CD14-positive monocyte (primary cell): ENCODE results near the gene SAMD11. TPM values are rescaled to one million over a fixed set of nuclear protein-coding genes. Genes with fewer than 3 reads are reported as not detected.

Experiments
- DNase-seq, 3 donors: peaks; one replicate each; pipeline ENCODE4 v3.0.0-alpha.2; 2011 to 2022
- H2AFZ ChIP-seq: 2 replicates; pipeline ENCODE4 v1.6.0; 2012; ENCODE audit warnings: mild to moderate bottlenecking, low read depth, low read length, inconsistent platforms; ENCODE audit not compliant: insufficient read depth, poor library complexity, severe bottlenecking
- H3K27ac ChIP-seq, 2 donors: 1 replicate in 1 of 2; 2 replicates in 1 of 2; pipeline ENCODE4 v1.5.1; 2012 to 2013; ENCODE audit warnings: low read length in 2 of 2, control low read depth in 1 of 2, inconsistent platforms in 1 of 2, low read depth in 1 of 2, mild to moderate bottlenecking in 1 of 2
- H3K27me3 ChIP-seq, 2 donors: one replicate each; pipeline versions ENCODE4 v1.6.0 to v1.6.1; 2011 to 2013; ENCODE audit warnings: low read length in 2 of 2; ENCODE audit not compliant: control insufficient read depth in 2 of 2, insufficient read depth in 2 of 2
- H3K36me3 ChIP-seq, 2 donors: replicated peaks in 1 of 2; 1 replicate in 1 of 2; 2 replicates in 1 of 2; pipeline versions ENCODE4 v1.5.1 to v1.6.1; 2012 to 2013; ENCODE audit warnings: low read length in 2 of 2, control low read depth in 1 of 2, inconsistent platforms in 1 of 2, mild to moderate bottlenecking in 1 of 2; ENCODE audit not compliant: insufficient read depth in 2 of 2, control insufficient read depth in 1 of 2
- H3K4me1 ChIP-seq, 2 donors: 1 replicate in 1 of 2; 2 replicates in 1 of 2; pipeline versions ENCODE4 v1.5.1 to v1.6.1; 2012 to 2013; ENCODE audit warnings: low read length in 2 of 2, control low read depth in 1 of 2, inconsistent platforms in 1 of 2, mild to moderate bottlenecking in 1 of 2, moderate library complexity in 1 of 2; ENCODE audit not compliant: insufficient read depth in 2 of 2, control insufficient read depth in 1 of 2
- H3K4me2 ChIP-seq: replicated peaks from 2 replicates; pipeline ENCODE3; 2012; ENCODE audit warnings: low read length, moderate library complexity, mild to moderate bottlenecking; ENCODE audit not compliant: poor library complexity, severe bottlenecking; ENCODE audit errors: extremely low read depth
- H3K4me3 ChIP-seq, 3 experiments: fragments of 200-600 bp in 1 of 3; sonication (generic) in 1 of 3; replicated peaks in 1 of 3; 1 replicate in 2 of 3; 2 replicates in 1 of 3; pipeline ENCODE4 v1.5.1; 2011 to 2013; ENCODE audit warnings: low read length in 3 of 3, mild to moderate bottlenecking in 3 of 3, control low read depth in 2 of 3, low read depth in 2 of 3, inconsistent platforms in 1 of 3, moderate library complexity in 1 of 3
- H3K79me2 ChIP-seq: 2 replicates; pipeline ENCODE4 v1.6.0; 2012; ENCODE audit warnings: mild to moderate bottlenecking, control low read depth, inconsistent platforms, low read length, moderate library complexity; ENCODE audit not compliant: insufficient read depth
- H3K9ac ChIP-seq: 2 replicates; pipeline ENCODE4 v1.6.0; 2017; ENCODE audit warnings: low read length, mild to moderate bottlenecking; ENCODE audit not compliant: insufficient read depth, poor library complexity, severe bottlenecking
- H3K9me3 ChIP-seq, 2 donors: replicated peaks in 1 of 2; 1 replicate in 1 of 2; 2 replicates in 1 of 2; pipeline versions ENCODE4 v1.5.1 to v1.6.1; 2012 to 2013; ENCODE audit warnings: low read length in 2 of 2, control low read depth in 1 of 2; ENCODE audit not compliant: control insufficient read depth in 1 of 2, insufficient read depth in 1 of 2
- H4K20me1 ChIP-seq: 2 replicates; pipeline ENCODE4 v1.6.0; 2012; ENCODE audit warnings: mild to moderate bottlenecking, low read length, control low read depth, moderate library complexity; ENCODE audit not compliant: insufficient read depth
- H3K27ac Mint-ChIP-seq, 7 donors: one replicate each; pipeline ENCODE4 v1.8.0; 2020; ENCODE audit warnings: mild to moderate bottlenecking in 7 of 7, mixed read lengths in 7 of 7, moderate library complexity in 6 of 7, inconsistent platforms in 2 of 7
- H3K27me3 Mint-ChIP-seq, 3 donors: one replicate each; pipeline ENCODE4 v1.8.0; 2021 to 2022; ENCODE audit warnings: low read depth in 3 of 3, mild to moderate bottlenecking in 3 of 3, mixed read lengths in 3 of 3, moderate library complexity in 3 of 3, inconsistent platforms in 1 of 3
- H3K36me3 Mint-ChIP-seq, 2 donors: one replicate each; pipeline ENCODE4 v1.8.0; 2020; ENCODE audit warnings: mixed read lengths in 2 of 2, inconsistent platforms in 1 of 2, mild to moderate bottlenecking in 1 of 2
- H3K4me1 Mint-ChIP-seq: one replicate; pipeline ENCODE4 v1.8.0; 2020; ENCODE audit warnings: mild to moderate bottlenecking, mixed read lengths
- H3K4me3 Mint-ChIP-seq, 2 donors: one replicate each; pipeline ENCODE4 v1.8.0; 2020; ENCODE audit warnings: mild to moderate bottlenecking in 2 of 2, mixed read lengths in 2 of 2, moderate library complexity in 1 of 2
- H3K9me3 Mint-ChIP-seq, 7 donors: one replicate each; pipeline ENCODE4 v1.8.0; 2020 to 2022; ENCODE audit warnings: mixed read lengths in 7 of 7, mild to moderate bottlenecking in 6 of 7, moderate library complexity in 6 of 7, inconsistent platforms in 2 of 7
- CTCF ChIP-seq: fragments of 200-600 bp; IDR thresholded peaks from one replicate; pipeline ENCODE4 v1.8.0; 2022; ENCODE audit warnings: antibody characterized with exemption, mild to moderate bottlenecking
- WGBS: methylation state at CpG from one replicate; pipeline ENCODE4 v1.1.5; 2013; ENCODE audit warnings: missing lambda C conversion rate; ENCODE audit not compliant: insufficient coverage; 5-methylcytosine and 5-hydroxymethylcytosine counted together
- intact Hi-C, 2 donors: fragments of 100-400 bp; cut with micrococcal nuclease; formaldehyde crosslinking; loops; one replicate each; pipeline versions ENCODE4 v1.15.0 to v1.15.1; 2023
- polyA plus RNA-seq, 3 donors: library from polyadenylated mRNA; depleted of rRNA in 1 of 3; unstranded in 2 of 3; stranded (reverse) in 1 of 3; fragments of 300-500 nt in 2 of 3; fragments of >200 nt in 1 of 3; fragmentation: Illumina TruSeq in 2 of 3; gene quantifications; 1 replicate in 2 of 3; 2 replicates in 1 of 3; pipeline ENCODE4 v1.2.3, GENCODE V29; 2012 to 2021

SAMD11 gene
- polyA plus RNA-seq, 3 donors = not detected

GRCh38 chr1:938711-939489, 15.2 kb downstream of the SAMD11 start:
- Histone ChIP-seq H2AFZ (no peak overlapping the region), H3K27me3 (peaks cover 32 to 72% of the 10 kb centered on the region in 2 donors), H3K9me3 (peaks cover 0 to 9% of the 10 kb centered on the region in 2 donors), H3K36me3 (no peaks in the 10 kb centered on the region), H3K79me2 (no peaks in the 10 kb centered on the region), H3K4me1 (peaks cover 4 to 30% of the 10 kb centered on the region in 2 donors), H3K4me2 (no peak overlapping the region), H3K27ac (no peak overlapping the region), H3K4me3 (no peak overlapping the region), H4K20me1 (peaks cover 3% of the 10 kb centered on the region), H3K9ac (no peak overlapping the region)
- 83% methylated on average over 30 of the region's 30 CpGs for WGBS
- Mint-ChIP-seq H3K27me3 (peaks cover 50 to 84% (median 71%) of the 10 kb centered on the region in 3 donors), H3K27ac (no peak overlapping the region), H3K9me3 (peaks cover 0 to 21% (median 3%) of the 10 kb centered on the region in 7 donors), H3K4me3 (peak overlapping the region in 1 of 2 donors; percentile 62), H3K4me1 (peaks cover 7% of the 10 kb centered on the region), H3K36me3 (peaks cover under 1 to 4% of the 10 kb centered on the region in 2 donors)
- no peak for DNase-seq
- intact Hi-C loops = no loop called here
- TF ChIP-seq CTCF = no peak

- 34% methylated on average over 10 of the region's 21 CpGs for WGBS
- Histone ChIP-seq H3K9ac (no peak overlapping the region), H3K27me3 (peaks cover 32 to 74% of the 10 kb centered on the region in 2 donors), H3K36me3 (peaks cover 2% of the 10 kb centered on the region in 2 donors), H3K27ac (no peak overlapping the region), H3K4me1 (peaks cover 4 to 30% of the 10 kb centered on the region in 2 donors), H3K4me2 (peak overlapping the region; percentile 34), H2AFZ (no peak overlapping the region), H3K9me3 (peaks cover 0 to 9% of the 10 kb centered on the region in 2 donors), H4K20me1 (peaks cover 5% of the 10 kb centered on the region), H3K79me2 (no peaks in the 10 kb centered on the region), H3K4me3 (no peak overlapping the region)
- Mint-ChIP-seq H3K4me1 (peaks cover 7% of the 10 kb centered on the region), H3K9me3 (peaks cover 0 to 21% (median 3%) of the 10 kb centered on the region in 7 donors), H3K27ac (no peak overlapping the region), H3K27me3 (peaks cover 50 to 87% (median 72%) of the 10 kb centered on the region in 3 donors), H3K36me3 (peaks cover 7 to 12% of the 10 kb centered on the region in 2 donors), H3K4me3 (peak overlapping the region in 1 of 2 donors; percentile 62)
- intact Hi-C loops = loop anchor here in 1 of 2 donors (5.0 kb wide), 1 partner anchor 47 kb away; no protein-coding TSS in a partner anchor
- no peak for TF ChIP-seq CTCF
- no peak for DNase-seq
These were observed 15.9 kb downstream of the SAMD11 start for GRCh38 chr1:939511-940106.
